Colonic mucosa (tissue), 4 donors: ENCODE data around the gene DISP2. TPM values are rescaled to one million over a fixed set of nuclear protein-coding genes. Genes with fewer than 3 reads are reported as not detected.

Experiments
- DNase-seq: peaks from one replicate; pipeline ENCODE4 v3.0.0-alpha.2; 2020
- H3K27ac ChIP-seq: fragments of 200-600 bp; one replicate; pipeline ENCODE4 v1.8.0; 2021
- H3K27me3 ChIP-seq: fragments of 200-600 bp; one replicate; pipeline ENCODE4 v1.8.0; 2021
- H3K36me3 ChIP-seq: fragments of 200-600 bp; one replicate; pipeline ENCODE4 v1.8.0; 2021
- H3K4me1 ChIP-seq: fragments of 200-600 bp; one replicate; pipeline ENCODE4 v1.8.0; 2021; ENCODE audit warnings: mild to moderate bottlenecking
- H3K4me3 ChIP-seq: fragments of 200-600 bp; one replicate; pipeline ENCODE4 v1.8.0; 2021
- H3K9ac ChIP-seq, 2 donors: one replicate each; pipeline ENCODE4 v1.7.0; 2013; ENCODE audit warnings: control low read depth in 2 of 2, low read depth in 2 of 2, low read length in 2 of 2
- H3K9me3 ChIP-seq: fragments of 200-600 bp; one replicate; pipeline ENCODE4 v1.8.0; 2021
- CTCF ChIP-seq: fragments of 200-600 bp; IDR thresholded peaks from one replicate; pipeline ENCODE4 v1.8.0; 2022; ENCODE audit warnings: antibody characterized with exemption, mild to moderate bottlenecking
- intact Hi-C: fragments of 100-400 bp; cut with DNase I; formaldehyde crosslinking; loops from one replicate; pipeline ENCODE4 v1.14.1; 2022
- total RNA-seq, 2 donors: library from RNA; stranded (reverse); fragmentation: NEBNext Ultra II Directional in 1 of 2; extraction: Animal tissue kit (Norgen Biotek cat#: 25700) in 1 of 2; gene quantifications; one replicate each; pipeline ENCODE4 v1.2.1, GENCODE V29; 2021
- donor health status: healthy.
- donor health status: DM: no; HTN: no; CAD: no.
- donor health status: DM: no; HTN: no; CAD: no.

The DISP2 gene
- total RNA-seq, 2 donors from 2014 or later = 12.6 to 16.3 TPM

GRCh38 chr15:40320409-40320808, 37.6 kb upstream of the DISP2 start:
- no peak overlapping the region for H3K9ac ChIP-seq
- no peak for TF ChIP-seq CTCF
- H3K27ac ChIP-seq = no peak overlapping the region
- no peak overlapping the region for H3K4me3 ChIP-seq
- H3K9me3 ChIP-seq = no peaks in the 10 kb centered on the region
- no peak for DNase-seq
- peaks cover 5% of the 10 kb centered on the region for H3K4me1 ChIP-seq
- no peaks in the 10 kb centered on the region for H3K36me3 ChIP-seq
- intact Hi-C loops = loop anchor here (5.0 kb wide), 2 partner anchors 47 to 102 kb away; no protein-coding TSS in a partner anchor
- H3K27me3 ChIP-seq = no peaks in the 10 kb centered on the region

GRCh38 chr15:40320931-40321371, 37.1 kb upstream of the DISP2 start:
- TF ChIP-seq CTCF = peak; percentile 88
- intact Hi-C loops = loop anchor here (5.0 kb wide), 2 partner anchors 46 to 101 kb away; no protein-coding TSS in a partner anchor

GRCh38 chr15:40322531-40323238, 35.3 kb upstream of the DISP2 start:
- no peaks in the 10 kb centered on the region for H3K36me3 ChIP-seq
- H3K27ac ChIP-seq = peak overlapping the region; percentile 63
- intact Hi-C loops = loop anchor here (5.0 kb wide), 2 partner anchors 45 to 100 kb away; no protein-coding TSS in a partner anchor
- no peak for TF ChIP-seq CTCF
- H3K27me3 ChIP-seq = no peaks in the 10 kb centered on the region
- no peak for DNase-seq
- H3K9me3 ChIP-seq = no peaks in the 10 kb centered on the region
- peaks cover 5% of the 10 kb centered on the region for H3K4me1 ChIP-seq
- H3K9ac ChIP-seq = peak overlapping the region in 1 of 2 donors; percentile 70
- H3K4me3 ChIP-seq = peak overlapping the region; percentile 39

More at GRCh38 chr15:40320931-40321371, 37.1 kb upstream of the DISP2 start:
- H3K27ac ChIP-seq = no peak overlapping the region
- H3K9me3 ChIP-seq = no peaks in the 10 kb centered on the region
- DNase-seq = peak; percentile 66
- H3K9ac ChIP-seq = no peak overlapping the region
- no peaks in the 10 kb centered on the region for H3K27me3 ChIP-seq
- no peaks in the 10 kb centered on the region for H3K36me3 ChIP-seq
- H3K4me1 ChIP-seq = peaks cover 5% of the 10 kb centered on the region
- no peak overlapping the region for H3K4me3 ChIP-seq

GRCh38 chr15:40323239-40323952, 34.6 kb upstream of the DISP2 start, which contains the start of gene INAFM2:
Gene INAFM2, plus strand, starts transcription at chr15:40323692. Its CDS starts 364 bp downstream, at chr15:40324056.
- Histone ChIP-seq H3K9me3 (no peaks in the 10 kb centered on the region), H3K27me3 (no peaks in the 10 kb centered on the region), H3K4me1 (peaks cover 5% of the 10 kb centered on the region), H3K36me3 (no peaks in the 10 kb centered on the region), H3K27ac (peak within 1 kb of the TSS; percentile 63), H3K9ac (peak within 1 kb of the TSS; percentile 70), H3K4me3 (peak within 1 kb of the TSS; percentile 81)
- intact Hi-C loops = loop anchor here (5.0 kb wide), 2 partner anchors 44 to 99 kb away; no protein-coding TSS in a partner anchor
- peak; percentile 87 for DNase-seq
- peak; percentile 55 for TF ChIP-seq CTCF
